Lower leg skin (tissue), 3 donors: ENCODE data around the gene GPR17.

Experiments used
- CTCF ChIP-seq, 3 donors: fragments of 450-650 bp; IDR thresholded peaks; one replicate each; pipeline ENCODE4 v1.5.1; 2016; ENCODE audit warnings: antibody characterized with exemption in 3 of 3, mild to moderate bottlenecking in 3 of 3, moderate library complexity in 2 of 3
- POLR2A ChIP-seq, 2 donors: fragments of 450-650 bp; IDR thresholded peaks; one replicate each; pipeline ENCODE4 v1.6.1; 2016 to 2017; ENCODE audit warnings: antibody characterized with exemption in 2 of 2, mild to moderate bottlenecking in 1 of 2, moderate library complexity in 1 of 2

GRCh38 chr2:127639111-127639474 lies 6.9 kb upstream of the GPR17 start:
- TF ChIP-seq CTCF (IDR thresholded peaks at IDR 0.05) (no peak), POLR2A (IDR thresholded peaks at IDR 0.05) (no peak)
